K562 (cell line): ENCODE measurements around the gene XPR1. TPM values are rescaled to one million over a fixed set of nuclear protein-coding genes. Genes with fewer than 3 reads are reported as not detected.

Experiments
- ARID2 ChIP-seq: fragments of 450-650 bp; IDR thresholded peaks from 2 replicates; pipeline ENCODE4 v1.6.1; 2017; ENCODE audit warnings: antibody characterized with exemption, mild to moderate bottlenecking
- BRD9 ChIP-seq: fragments of 450-650 bp; IDR thresholded peaks from 2 replicates; pipeline ENCODE4 v1.6.1; 2018; ENCODE audit warnings: low read depth; ENCODE audit not compliant: partially characterized antibody
- CBFA2T2 ChIP-seq: fragments of 450-650 bp; conservative IDR thresholded peaks from 2 replicates; pipeline ENCODE4 v1.6.1; 2017; ENCODE audit warnings: mild to moderate bottlenecking
- COPS2 ChIP-seq: fragments of 450-650 bp; conservative IDR thresholded peaks from 2 replicates; pipeline ENCODE4 v1.6.1; 2016; ENCODE audit warnings: mild to moderate bottlenecking, moderate library complexity
- CREB5 ChIP-seq: fragments of 250-450 bp; sonication (Bioruptor Pico); IDR thresholded peaks from 2 replicates; pipeline ENCODE4 v1.5.0; 2020; ENCODE audit warnings: mild to moderate bottlenecking
- CREM ChIP-seq: IDR thresholded peaks from 2 replicates; pipeline ENCODE4 v1.6.1; 2014; ENCODE audit warnings: antibody characterized with exemption, low read depth
- GTF2A2 ChIP-seq: IDR thresholded peaks from 2 replicates; pipeline ENCODE4 v1.6.1; 2016; ENCODE audit warnings: mild to moderate bottlenecking, missing genetic modification characterization, missing compliant biosample characterization
- HMGN3 ChIP-seq: IDR thresholded peaks from 2 replicates; pipeline ENCODE4 v1.6.1; 2011; ENCODE audit warnings: borderline replicate concordance, low read depth, mild to moderate bottlenecking, mixed read lengths, low read length; ENCODE audit not compliant: insufficient read length; ENCODE audit errors: extremely low read depth
- HNRNPH1 ChIP-seq: fragments of 200-400 bp; formaldehyde crosslinking; optimal IDR thresholded peaks from 2 replicates; pipeline ENCODE3; 2017; ENCODE audit warnings: low read depth, mild to moderate bottlenecking, low read length, moderate library complexity
- IRF2 ChIP-seq: sonication (generic); formaldehyde crosslinking; IDR thresholded peaks from 2 replicates; pipeline ENCODE4 v1.8.1; 2022; ENCODE audit warnings: mild to moderate bottlenecking, missing genetic modification reagents
- L3MBTL2 ChIP-seq: fragments of 450-650 bp; IDR thresholded peaks from 2 replicates; pipeline ENCODE4 v1.6.1; 2016; ENCODE audit warnings: mild to moderate bottlenecking, moderate library complexity
- PCBP1 ChIP-seq: fragments of 200-400 bp; formaldehyde crosslinking; IDR thresholded peaks from 2 replicates; pipeline ENCODE4 v1.6.1; 2018; ENCODE audit warnings: mild to moderate bottlenecking, low read depth, low read length; ENCODE audit not compliant: poor library complexity, severe bottlenecking
- POLR2G ChIP-seq: fragments of 200-400 bp; formaldehyde crosslinking; IDR thresholded peaks from 2 replicates; pipeline ENCODE4 v1.6.1; 2017; ENCODE audit warnings: low read depth, mild to moderate bottlenecking, antibody characterized with exemption, low read length, moderate library complexity
- RBFOX2 ChIP-seq: fragments of 200-400 bp; formaldehyde crosslinking; IDR thresholded peaks from 2 replicates; pipeline ENCODE4 v1.6.1; 2017; ENCODE audit warnings: low read depth, mild to moderate bottlenecking, low read length, moderate library complexity
- RFX1 ChIP-seq: fragments of 450-650 bp; IDR thresholded peaks from 2 replicates; pipeline ENCODE4 v1.6.1; 2016; ENCODE audit warnings: mild to moderate bottlenecking, moderate library complexity
- SAP30 ChIP-seq: fragments of 200-600 bp; sonication (generic); IDR thresholded peaks from 2 replicates; pipeline ENCODE4 v1.6.1; 2012; ENCODE audit warnings: borderline replicate concordance, low read depth, mild to moderate bottlenecking, moderate library complexity, low read length, control low read depth, inconsistent platforms; ENCODE audit not compliant: insufficient read depth, poor library complexity, severe bottlenecking
- SMARCB1 ChIP-seq: IDR thresholded peaks from 2 replicates; pipeline ENCODE4 v1.6.1; 2011; ENCODE audit warnings: improper control_type of control experiment, low read depth; ENCODE audit not compliant: insufficient read length
- SUPT5H ChIP-seq: fragments of 450-650 bp; IDR thresholded peaks from 2 replicates; pipeline ENCODE4 v1.6.1; 2016
- TAF7 ChIP-seq: fragments of 450-650 bp; IDR thresholded peaks from 2 replicates; pipeline ENCODE4 v1.6.1; 2016; ENCODE audit warnings: missing genetic modification characterization, missing compliant biosample characterization
- TBL1XR1 ChIP-seq, 2 experiments: IDR thresholded peaks; 2 replicates each; pipeline ENCODE4 v1.6.1; 2012; ENCODE audit warnings: improper control_type of control experiment in 2 of 2, low read length in 2 of 2, mild to moderate bottlenecking in 1 of 2
- XRCC5 ChIP-seq: fragments of 200-400 bp; formaldehyde crosslinking; IDR thresholded peaks from 2 replicates; pipeline ENCODE4 v1.6.1; 2017; ENCODE audit warnings: low read depth, mild to moderate bottlenecking, low read length
- ZBTB2 ChIP-seq: fragments of 450-650 bp; IDR thresholded peaks from 2 replicates; pipeline ENCODE4 v1.6.1; 2016; ENCODE audit warnings: antibody characterized with exemption
- ZC3H11A ChIP-seq: IDR thresholded peaks from 2 replicates; pipeline ENCODE4 v1.6.1; 2012; ENCODE audit warnings: low read depth, low read length, improper control_type of control experiment
- ZNF232 ChIP-seq: sonication (generic); formaldehyde crosslinking; IDR thresholded peaks from 2 replicates; pipeline ENCODE4 v1.8.0; 2022; ENCODE audit warnings: mild to moderate bottlenecking, missing genetic modification reagents
- ZNF263 ChIP-seq: sonication (generic); formaldehyde crosslinking; IDR thresholded peaks from 2 replicates; pipeline ENCODE4 v1.8.0; 2022; ENCODE audit warnings: mild to moderate bottlenecking, missing genetic modification reagents, borderline replicate concordance
- ZNF431 ChIP-seq: sonication (generic); formaldehyde crosslinking; IDR thresholded peaks from 2 replicates; pipeline ENCODE4 v1.8.0; 2022; ENCODE audit warnings: mild to moderate bottlenecking, missing genetic modification reagents
- ZSCAN29 ChIP-seq: fragments of 450-650 bp; IDR thresholded peaks from 2 replicates; pipeline ENCODE4 v1.6.1; 2017
- polyA plus RNA-seq, 8 experiments: library from polyadenylated mRNA; depleted of rRNA in 4 of 8; stranded (reverse) in 5 of 8; unstranded in 3 of 8; fragments of >200 nt; fragmentation: Nextera tagmentation in 2 of 8; fragmentation: Illumina TruSeq in 1 of 8; extraction: Ambion mirVana in 2 of 8; extraction: Trizol in 1 of 8; gene quantifications; 2 replicates each; pipeline versions ENCODE4 v1.2.1 to v1.2.3, GENCODE V29; 2011 to 2014; ENCODE audit warnings: inconsistent platforms in 1 of 8, missing spikeins in 1 of 8
- total RNA-seq, 7 experiments: library from RNA; depleted of rRNA in 6 of 7; stranded (reverse); fragments of >200 nt in 6 of 7; fragmentation: Illumina TruSeq in 2 of 7; extraction: Trizol in 2 of 7; gene quantifications; 2 replicates each; pipeline versions ENCODE4 v1.2.1 to v1.2.3, GENCODE V29; 2011 to 2021; ENCODE audit warnings: low replicate concordance in 1 of 7

XPR1 gene
- total and polyA plus RNA-seq, 9 of the 15 experiments (the other 6 are each of a cell fraction or from before 2014, with no cell fraction given): 3.0 to 66.2 (median 38.6) TPM

- TF ChIP-seq BRD9 (no peak), PCBP1 (peak; percentile 88), HMGN3 (peak; percentile 51), GTF2A2 (no peak), COPS2 (no peak), ZBTB2 (peak; percentile 70), CREM (0 out of 2 replicates have a peak, but pooled peaks have one; percentile 31), ZC3H11A (no peak), CREB5 (CRISPR knock-in tag) (no peak), CBFA2T2 (no peak), HNRNPH1 (no peak), TAF7 (tag) (no peak), ZNF431 (CRISPR knock-in tag) (0 out of 2 replicates have a peak, but pooled peaks have one; percentile 42), SAP30 (peak; percentile 52), TBL1XR1 (IDR thresholded peaks at IDR 0.05; ENCODE audit: low read length in 2 of 2) (no peak), IRF2 (no peak), RFX1 (no peak), RBFOX2 (peak; percentile 77), ZSCAN29 (no peak), SUPT5H (no peak), ZNF263 (CRISPR knock-in tag) (peak; percentile 16), SMARCB1 (no peak), ZNF232 (CRISPR knock-in tag) (no peak), POLR2G (peak; percentile 77), XRCC5 (no peak), ARID2 (0 out of 2 replicates have a peak, but pooled peaks have one; percentile 10), L3MBTL2 (no peak)
These were observed 669 bp downstream of the XPR1 start (continued) for GRCh38 chr1:180632326-180633056.
